Measurements from ENCODE around the gene PAGE4. TPM values are rescaled to one million over a fixed set of nuclear protein-coding genes. Genes with fewer than 3 reads are reported as not detected.
A peak's percentile ranks its signal among the peaks of the same experiment; 100 is the strongest.

Gene PAGE4
- total RNA-seq, 1 experiment from 2014 or later: not detected

- H3K36me3 ChIP-seq (ENCODE audit: insufficient read depth, low read length): no peaks in the 10 kb centered on the region
- H3K9ac ChIP-seq (ENCODE audit: low read length): no peak overlapping the region
- H3K4me1 ChIP-seq (ENCODE audit: low read length): no peaks in the 10 kb centered on the region
- peak; percentile 70 for DNase-seq
- no peak overlapping the region for H3K27ac ChIP-seq (ENCODE audit: low read length)
- no peaks in the 10 kb centered on the region for H3K27me3 ChIP-seq (ENCODE audit: low read length)
- no peak overlapping the region for H2AFZ ChIP-seq (ENCODE audit: low read length)
- no peaks in the 10 kb centered on the region for H3K79me2 ChIP-seq (ENCODE audit: low read length)
- no peak overlapping the region for H3K4me2 ChIP-seq (ENCODE audit: low read depth, low read length, poor library complexity, severe bottlenecking)
- no peaks in the 10 kb centered on the region for H3K9me2 ChIP-seq (replicated peaks; ENCODE audit: insufficient read depth, low read length)
- H4K20me1 ChIP-seq (ENCODE audit: insufficient read depth, low read depth, low read length): no peaks in the 10 kb centered on the region
- no peaks in the 10 kb centered on the region for H3K9me3 ChIP-seq (ENCODE audit: low read length)
- H3K4me3 ChIP-seq (ENCODE audit: low read length): no peak overlapping the region
These were observed 9.3 kb downstream of the PAGE4 start for GRCh38 chrX:49838374-49838773.

GRCh38 chrX:49840679-49841078 is 11.6 kb downstream of the PAGE4 start:
- peak; percentile 78 for DNase-seq
- no peak overlapping the region for H3K4me2 ChIP-seq (ENCODE audit: low read depth, low read length, poor library complexity, severe bottlenecking)
- H3K9ac ChIP-seq (ENCODE audit: low read length): no peak overlapping the region
- H3K9me2 ChIP-seq (replicated peaks; ENCODE audit: insufficient read depth, low read length): no peaks in the 10 kb centered on the region
- H3K27me3 ChIP-seq (ENCODE audit: low read length): no peaks in the 10 kb centered on the region
- no peak overlapping the region for H3K27ac ChIP-seq (ENCODE audit: low read length)
- H3K4me3 ChIP-seq (ENCODE audit: low read length): no peak overlapping the region
- H3K4me1 ChIP-seq (ENCODE audit: low read length): no peaks in the 10 kb centered on the region
- H3K9me3 ChIP-seq (ENCODE audit: low read length): no peaks in the 10 kb centered on the region
- H3K79me2 ChIP-seq (ENCODE audit: low read length): no peaks in the 10 kb centered on the region
- no peaks in the 10 kb centered on the region for H3K36me3 ChIP-seq (ENCODE audit: insufficient read depth, low read length)
- H4K20me1 ChIP-seq (ENCODE audit: insufficient read depth, low read depth, low read length): no peaks in the 10 kb centered on the region
- H2AFZ ChIP-seq (ENCODE audit: low read length): no peak overlapping the region

GRCh38 chrX:49842621-49843020 is 13.5 kb downstream of the PAGE4 start:
- H3K79me2 ChIP-seq (ENCODE audit: low read length): no peaks in the 10 kb centered on the region
- H3K4me2 ChIP-seq (ENCODE audit: low read depth, low read length, poor library complexity, severe bottlenecking): no peak overlapping the region
- H3K27ac ChIP-seq (ENCODE audit: low read length): no peak overlapping the region
- DNase-seq: no peak
- H3K4me3 ChIP-seq (ENCODE audit: low read length): no peak overlapping the region
- H3K36me3 ChIP-seq (ENCODE audit: insufficient read depth, low read length): no peaks in the 10 kb centered on the region
- no peaks in the 10 kb centered on the region for H3K4me1 ChIP-seq (ENCODE audit: low read length)
- no peak overlapping the region for H2AFZ ChIP-seq (ENCODE audit: low read length)
- no peaks in the 10 kb centered on the region for H3K9me2 ChIP-seq (replicated peaks; ENCODE audit: insufficient read depth, low read length)
- no peaks in the 10 kb centered on the region for H3K9me3 ChIP-seq (ENCODE audit: low read length)
- H3K27me3 ChIP-seq (ENCODE audit: low read length): no peaks in the 10 kb centered on the region
- no peaks in the 10 kb centered on the region for H4K20me1 ChIP-seq (ENCODE audit: insufficient read depth, low read depth, low read length)
- H3K9ac ChIP-seq (ENCODE audit: low read length): no peak overlapping the region

GRCh38 chrX:49844611-49845010 is 15.5 kb downstream of the PAGE4 start:
- no peaks in the 10 kb centered on the region for H4K20me1 ChIP-seq (ENCODE audit: insufficient read depth, low read depth, low read length)
- H3K9ac ChIP-seq (ENCODE audit: low read length): no peak overlapping the region
- H3K27ac ChIP-seq (ENCODE audit: low read length): no peak overlapping the region
- H3K9me2 ChIP-seq (replicated peaks; ENCODE audit: insufficient read depth, low read length): no peaks in the 10 kb centered on the region
- H3K27me3 ChIP-seq (ENCODE audit: low read length): no peaks in the 10 kb centered on the region
- no peaks in the 10 kb centered on the region for H3K36me3 ChIP-seq (ENCODE audit: insufficient read depth, low read length)
- peaks cover 5% of the 10 kb centered on the region for H3K4me1 ChIP-seq (ENCODE audit: low read length)
- no peak overlapping the region for H3K4me3 ChIP-seq (ENCODE audit: low read length)
- H3K79me2 ChIP-seq (ENCODE audit: low read length): no peaks in the 10 kb centered on the region
- H2AFZ ChIP-seq (ENCODE audit: low read length): no peak overlapping the region
- no peak overlapping the region for H3K4me2 ChIP-seq (ENCODE audit: low read depth, low read length, poor library complexity, severe bottlenecking)
- no peak for DNase-seq
- no peaks in the 10 kb centered on the region for H3K9me3 ChIP-seq (ENCODE audit: low read length)

GRCh38 chrX:49845701-49846403 is 16.7 kb downstream of the PAGE4 start:
- H3K79me2 ChIP-seq (ENCODE audit: low read length): no peaks in the 10 kb centered on the region
- H3K27ac ChIP-seq (ENCODE audit: low read length): no peak overlapping the region
- H2AFZ ChIP-seq (ENCODE audit: low read length): no peak overlapping the region
- H3K4me2 ChIP-seq (ENCODE audit: low read depth, low read length, poor library complexity, severe bottlenecking): no peak overlapping the region
- DNase-seq: no peak
- no peak overlapping the region for H3K9ac ChIP-seq (ENCODE audit: low read length)
- no peaks in the 10 kb centered on the region for H3K36me3 ChIP-seq (ENCODE audit: insufficient read depth, low read length)
- no peaks in the 10 kb centered on the region for H4K20me1 ChIP-seq (ENCODE audit: insufficient read depth, low read depth, low read length)
- no peaks in the 10 kb centered on the region for H3K9me3 ChIP-seq (ENCODE audit: low read length)
- H3K9me2 ChIP-seq (replicated peaks; ENCODE audit: insufficient read depth, low read length): no peaks in the 10 kb centered on the region
- no peak overlapping the region for H3K4me3 ChIP-seq (ENCODE audit: low read length)
- peaks cover 15% of the 10 kb centered on the region for H3K4me1 ChIP-seq (ENCODE audit: low read length)
- H3K27me3 ChIP-seq (ENCODE audit: low read length): no peaks in the 10 kb centered on the region

GRCh38 chrX:49846522-49846921 is 17.4 kb downstream of the PAGE4 start:
- Histone ChIP-seq H3K4me1 (ENCODE audit: low read length) (peaks cover 15% of the 10 kb centered on the region), H3K4me2 (ENCODE audit: low read depth, low read length, poor library complexity, severe bottlenecking) (no peak overlapping the region), H3K9me2 (replicated peaks; ENCODE audit: insufficient read depth, low read length) (no peaks in the 10 kb centered on the region), H3K27ac (ENCODE audit: low read length) (no peak overlapping the region), H3K79me2 (ENCODE audit: low read length) (no peaks in the 10 kb centered on the region), H3K27me3 (ENCODE audit: low read length) (no peaks in the 10 kb centered on the region), H4K20me1 (ENCODE audit: insufficient read depth, low read depth, low read length) (no peaks in the 10 kb centered on the region), H3K9me3 (ENCODE audit: low read length) (no peaks in the 10 kb centered on the region), H3K36me3 (ENCODE audit: insufficient read depth, low read length) (no peaks in the 10 kb centered on the region), H3K9ac (ENCODE audit: low read length) (no peak overlapping the region), H3K4me3 (ENCODE audit: low read length) (no peak overlapping the region), H2AFZ (ENCODE audit: low read length) (no peak overlapping the region)
- DNase-seq: no peak

GRCh38 chrX:49848275-49848674 is 19.2 kb downstream of the PAGE4 start:
- DNase-seq: no peak
- Histone ChIP-seq H3K4me2 (ENCODE audit: low read depth, low read length, poor library complexity, severe bottlenecking) (no peak overlapping the region), H3K36me3 (ENCODE audit: insufficient read depth, low read length) (no peaks in the 10 kb centered on the region), H3K27me3 (ENCODE audit: low read length) (no peaks in the 10 kb centered on the region), H3K9me3 (ENCODE audit: low read length) (no peaks in the 10 kb centered on the region), H2AFZ (ENCODE audit: low read length) (no peak overlapping the region), H4K20me1 (ENCODE audit: insufficient read depth, low read depth, low read length) (no peaks in the 10 kb centered on the region), H3K4me3 (ENCODE audit: low read length) (no peak overlapping the region), H3K27ac (ENCODE audit: low read length) (no peak overlapping the region), H3K9me2 (replicated peaks; ENCODE audit: insufficient read depth, low read length) (no peaks in the 10 kb centered on the region), H3K9ac (ENCODE audit: low read length) (no peak overlapping the region), H3K79me2 (ENCODE audit: low read length) (no peaks in the 10 kb centered on the region), H3K4me1 (ENCODE audit: low read length) (peaks cover 15% of the 10 kb centered on the region)

GRCh38 chrX:49850028-49850427 is 20.9 kb downstream of the PAGE4 start:
- H3K9ac ChIP-seq (ENCODE audit: low read length): no peak overlapping the region
- no peaks in the 10 kb centered on the region for H3K36me3 ChIP-seq (ENCODE audit: insufficient read depth, low read length)
- no peak overlapping the region for H2AFZ ChIP-seq (ENCODE audit: low read length)
- no peaks in the 10 kb centered on the region for H3K27me3 ChIP-seq (ENCODE audit: low read length)
- H3K4me1 ChIP-seq (ENCODE audit: low read length): peaks cover 15% of the 10 kb centered on the region
- no peaks in the 10 kb centered on the region for H3K9me3 ChIP-seq (ENCODE audit: low read length)
- H3K4me2 ChIP-seq (ENCODE audit: low read depth, low read length, poor library complexity, severe bottlenecking): peak overlapping the region; percentile 9
- no peak overlapping the region for H3K27ac ChIP-seq (ENCODE audit: low read length)
- no peaks in the 10 kb centered on the region for H3K79me2 ChIP-seq (ENCODE audit: low read length)
- H3K9me2 ChIP-seq (replicated peaks; ENCODE audit: insufficient read depth, low read length): no peaks in the 10 kb centered on the region
- peak; percentile 66 for DNase-seq
- no peak overlapping the region for H3K4me3 ChIP-seq (ENCODE audit: low read length)
- H4K20me1 ChIP-seq (ENCODE audit: insufficient read depth, low read depth, low read length): no peaks in the 10 kb centered on the region
